HepG2 (cell line): ENCODE results near the gene AIP. TPM values are rescaled to one million over a fixed set of nuclear protein-coding genes. Genes with fewer than 3 reads are reported as not detected.

Source experiments
- ATAC-seq: fragments of 200-7000 bp; cut with Tn5 transposase; 3 replicates; pipeline ENCODE4 v1.9.1; 2020; ENCODE audit warnings: mild to moderate bottlenecking, moderate library complexity
- BruUV-seq: library from RNA; stranded (reverse); fragments of 400-500 nt; replicated peaks from 2 replicates; lab custom pipeline; 2021; lab: Mats Ljungman, UMichigan
- CTCF ChIA-PET: fragments of 300-600 bp; formaldehyde crosslinking; extraction: SDS; loops from one replicate; lab custom pipeline; 2021; ENCODE audit warnings: low total read pairs, inconsistent platforms, low intra/inter-chr PET ratio; lab: Yijun Ruan, JAX
- POLR2A ChIA-PET: fragments of 350-600 bp; sonication (Branson Sonifier 250); formaldehyde crosslinking; loops from one replicate; lab custom pipeline; 2020; ENCODE audit warnings: antibody characterized with exemption, inconsistent platforms; lab: Yijun Ruan, JAX
- DNase-seq: peaks from one replicate; pipeline ENCODE4 v3.0.0-alpha.2; 2015; ENCODE audit warnings: low spot score
- FAIRE-seq: peaks from 3 replicates; lab custom pipeline; 2011; peaks lifted over from hg19 to GRCh38; lab: Jason Lieb, UNC
- H2AFZ ChIP-seq: one replicate; pipeline ENCODE4 v1.6.1; 2011; ENCODE audit warnings: low read length, inconsistent platforms
- H3K27ac ChIP-seq: fragments of 300-600 bp; 3 replicates; pipeline ENCODE4 v1.8.0; 2011; ENCODE audit warnings: mixed run types, mild to moderate bottlenecking, mixed read lengths, low read length, inconsistent platforms; ENCODE audit not compliant: insufficient read depth; ENCODE audit errors: extremely low read length
- H3K27me3 ChIP-seq, 2 experiments: fragments of 200-600 bp in 1 of 2; 2 replicates in 1 of 2; 3 replicates in 1 of 2; pipeline versions ENCODE4 v1.6.0 to v1.8.0; 2011; ENCODE audit warnings: low read length in 2 of 2, mild to moderate bottlenecking in 2 of 2, moderate library complexity in 2 of 2, inconsistent platforms in 1 of 2; ENCODE audit not compliant: insufficient read depth in 2 of 2, control insufficient read depth in 1 of 2
- H3K36me3 ChIP-seq, 2 experiments: fragments of 200-600 bp in 1 of 2; replicated peaks in 1 of 2; 2 replicates in 1 of 2; 3 replicates in 1 of 2; pipeline versions ENCODE4 v1.5.1 to v1.8.0; 2011; ENCODE audit warnings: low read length in 2 of 2, inconsistent platforms in 1 of 2; ENCODE audit not compliant: insufficient read depth in 2 of 2, control insufficient read depth in 1 of 2
- H3K4me1 ChIP-seq: 2 replicates; pipeline ENCODE4 v1.5.1; 2012; ENCODE audit warnings: low read length, inconsistent platforms; ENCODE audit not compliant: insufficient read depth
- H3K4me2 ChIP-seq: 2 replicates; pipeline ENCODE4 v1.6.0; 2011; ENCODE audit warnings: low read depth, low read length, inconsistent platforms
- H3K4me3 ChIP-seq, 3 experiments: fragments of 200-600 bp in 1 of 3; sonication (generic), shearing (Covaris generic) in 1 of 3; replicated peaks in 1 of 3; 2 replicates each; pipeline ENCODE4 v1.5.1; 2011 to 2016; ENCODE audit warnings: low read length in 3 of 3, inconsistent platforms in 2 of 3, low read depth in 2 of 3, mild to moderate bottlenecking in 2 of 3, control low read depth in 1 of 3, mixed read lengths in 1 of 3; ENCODE audit not compliant: insufficient read depth in 1 of 3
- H3K79me2 ChIP-seq: one replicate; pipeline ENCODE4 v1.6.1; 2011; ENCODE audit warnings: low read length, inconsistent platforms; ENCODE audit not compliant: insufficient read depth
- H3K9ac ChIP-seq: 2 replicates; pipeline ENCODE4 v1.6.0; 2011; ENCODE audit warnings: mild to moderate bottlenecking, low read depth, low read length, inconsistent platforms; ENCODE audit not compliant: insufficient read depth
- H3K9me3 ChIP-seq: 2 replicates; pipeline ENCODE4 v1.5.1; 2012; ENCODE audit warnings: mild to moderate bottlenecking, low read length
- H4K20me1 ChIP-seq: 2 replicates; pipeline ENCODE4 v1.6.0; 2011; ENCODE audit warnings: inconsistent platforms, mild to moderate bottlenecking, low read length, moderate library complexity; ENCODE audit not compliant: insufficient read depth
- CENPBD1 ChIP-seq: sonication (generic); formaldehyde crosslinking; IDR thresholded peaks from 2 replicates; pipeline ENCODE4 v1.8.0; 2022; ENCODE audit warnings: missing genetic modification reagents, low read depth, mild to moderate bottlenecking, borderline replicate concordance
- CSRNP2 ChIP-seq: sonication (generic); formaldehyde crosslinking; conservative IDR thresholded peaks from 2 replicates; pipeline ENCODE4 v1.8.0; 2022; ENCODE audit warnings: low read depth, missing genetic modification reagents
- LCORL ChIP-seq, 2 experiments: fragments of 450-650 bp in 1 of 2; sonication (generic) in 1 of 2; formaldehyde crosslinking in 1 of 2; IDR thresholded peaks; 2 replicates each; pipeline versions ENCODE4 v1.5.0 to v1.6.1; 2017 to 2020; ENCODE audit warnings: antibody characterized with exemption in 1 of 2, missing genetic modification reagents in 1 of 2
- NFYC ChIP-seq: IDR thresholded peaks from 2 replicates; pipeline ENCODE4 v1.6.1; 2016; ENCODE audit warnings: missing genetic modification reagents, missing compliant biosample characterization
- PHF20 ChIP-seq: sonication (generic); formaldehyde crosslinking; IDR thresholded peaks from 2 replicates; pipeline ENCODE4 v1.5.0; 2020; ENCODE audit warnings: mild to moderate bottlenecking, missing genetic modification reagents
- RAD51 ChIP-seq: fragments of 450-650 bp; IDR thresholded peaks from 2 replicates; pipeline ENCODE4 v1.6.1; 2016; ENCODE audit warnings: borderline replicate concordance
- RARG ChIP-seq: sonication (generic); formaldehyde crosslinking; IDR thresholded peaks from 2 replicates; pipeline ENCODE4 v1.4.0; 2020; ENCODE audit warnings: low read depth, mild to moderate bottlenecking, missing genetic modification reagents
- RORA ChIP-seq: sonication (generic); formaldehyde crosslinking; IDR thresholded peaks from 2 replicates; pipeline ENCODE4 v1.5.0; 2020; ENCODE audit warnings: mild to moderate bottlenecking, missing genetic modification reagents, moderate library complexity
- SMAD1 ChIP-seq: sonication (generic); formaldehyde crosslinking; IDR thresholded peaks from 2 replicates; pipeline ENCODE4 v1.4.0; 2020; ENCODE audit warnings: missing genetic modification reagents, low read depth, mild to moderate bottlenecking, borderline replicate concordance
- TFAP4 ChIP-seq: sonication (generic); IDR thresholded peaks from 2 replicates; pipeline ENCODE4 v1.6.1; 2016; ENCODE audit warnings: low read depth, borderline replicate concordance
- TP53 ChIP-seq: sonication (generic); formaldehyde crosslinking; conservative IDR thresholded peaks from 2 replicates; pipeline ENCODE4 v1.4.0; 2020; ENCODE audit warnings: missing genetic modification reagents
- ZFP36L2 ChIP-seq: sonication (generic); formaldehyde crosslinking; IDR thresholded peaks from 2 replicates; pipeline ENCODE4 v1.4.0; 2020; ENCODE audit warnings: missing genetic modification reagents
- ZNF205 ChIP-seq: IDR thresholded peaks from 2 replicates; pipeline ENCODE4 v1.6.1; 2018; ENCODE audit warnings: missing biosample characterization, missing genetic modification reagents
- ZNF615 ChIP-seq: sonication (generic); formaldehyde crosslinking; IDR thresholded peaks from 2 replicates; pipeline ENCODE4 v1.5.0; 2020; ENCODE audit warnings: mild to moderate bottlenecking, missing genetic modification reagents, borderline replicate concordance
- WGBS: methylation state at CpG from one replicate; pipeline ENCODE4 v1.1.6; 2017; ENCODE audit warnings: low lambda C conversion rate; 5-methylcytosine and 5-hydroxymethylcytosine counted together
- in situ Hi-C: cut with HindIII; loops from 2 replicates; pipeline ENCODE4 v1.10.0; 2017; ENCODE audit warnings: low pct_unique_long_range_greater_than_20kb; ENCODE audit not compliant: extremely low pct_ligation_motif_present
- intact Hi-C: fragments of 100-400 bp; cut with micrococcal nuclease; formaldehyde crosslinking; loops from one replicate; pipeline ENCODE4 v1.10.0; 2022; ENCODE audit not compliant: unreplicated experiment
- polyA plus RNA-seq, 8 experiments: library from polyadenylated mRNA; depleted of rRNA in 3 of 8; stranded (reverse) in 7 of 8; unstranded in 1 of 8; fragments of >200 nt; fragmentation: Illumina TruSeq in 4 of 8; extraction: Trizol in 4 of 8; gene quantifications; 2 replicates each; pipeline versions ENCODE4 v1.2.1 to v1.2.3, GENCODE V29; 2011 to 2016; ENCODE audit warnings: low read depth in 4 of 8, missing spikeins in 1 of 8, mixed read lengths in 1 of 8; ENCODE audit not compliant: insufficient read depth in 1 of 8
- total RNA-seq, 5 experiments: library from RNA; depleted of rRNA; stranded (reverse); fragments of >200 nt; fragmentation: Illumina TruSeq; extraction: Trizol; gene quantifications; 2 replicates each; pipeline ENCODE4 v1.2.3, GENCODE V29; 2016; ENCODE audit warnings: low read depth in 1 of 5
- TF ChIP-seq, protein P1 (sequence below): sonication (generic); formaldehyde crosslinking; IDR thresholded peaks from 2 replicates; pipeline ENCODE4 v1.4.0; 2020; ENCODE audit warnings: missing genetic modification reagents; ENCODE audit errors: not compliant biosample characterization
- TF ChIP-seq, protein P2 (sequence below), 2 experiments: sonication (generic) in 1 of 2; formaldehyde crosslinking in 1 of 2; IDR thresholded peaks; 2 replicates each; pipeline versions ENCODE4 v1.4.0 to v1.6.1; 2018 to 2020; ENCODE audit warnings: missing genetic modification reagents in 2 of 2, borderline replicate concordance in 1 of 2, low read depth in 1 of 2, mild to moderate bottlenecking in 1 of 2, missing biosample characterization in 1 of 2
- TF ChIP-seq, protein P3 (sequence below): IDR thresholded peaks from 2 replicates; pipeline ENCODE4 v1.6.1; 2016; ENCODE audit warnings: missing compliant biosample characterization, missing genetic modification reagents, borderline replicate concordance

AIP gene
- total and polyA plus RNA-seq, 2 of the 13 experiments (the other 11 are each of a cell fraction or from before 2014, with no cell fraction given) = 51.8 to 110 TPM

GRCh38 chr11:67514116-67514515 lies 31.3 kb downstream of the AIP start (continued):
- TF ChIP-seq, protein P1, sequence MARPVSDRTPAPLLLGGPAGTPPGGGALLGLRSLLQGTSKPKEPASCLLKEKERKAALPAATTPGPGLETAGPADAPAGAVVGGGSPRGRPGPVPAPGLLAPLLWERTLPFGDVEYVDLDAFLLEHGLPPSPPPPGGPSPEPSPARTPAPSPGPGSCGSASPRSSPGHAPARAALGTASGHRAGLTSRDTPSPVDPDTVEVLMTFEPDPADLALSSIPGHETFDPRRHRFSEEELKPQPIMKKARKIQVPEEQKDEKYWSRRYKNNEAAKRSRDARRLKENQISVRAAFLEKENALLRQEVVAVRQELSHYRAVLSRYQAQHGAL = no peak
- TF ChIP-seq RORA (CRISPR knock-in tag) (no peak), ZFP36L2 (CRISPR knock-in tag) (no peak), RAD51 (no peak), TFAP4 (no peak)

DNA sequence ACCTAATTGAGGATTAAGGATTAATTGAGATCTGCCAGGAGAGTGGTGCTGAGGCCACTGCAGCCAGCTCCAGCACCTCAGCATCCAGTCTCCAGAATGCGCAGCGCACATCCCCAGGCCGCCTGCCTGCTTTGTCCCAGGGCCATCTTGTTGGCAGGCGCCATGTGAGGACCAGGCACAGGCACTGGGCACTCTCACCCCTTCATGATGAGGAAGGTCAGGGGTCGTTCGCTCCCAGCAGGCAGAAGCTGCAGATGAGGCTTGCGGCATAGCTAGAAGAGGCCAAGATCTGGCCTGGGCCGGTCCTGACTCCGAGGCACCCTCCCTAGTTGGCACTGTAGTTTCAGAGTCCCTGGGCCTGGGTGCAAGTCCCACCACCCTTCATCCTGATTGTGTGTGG lies 34.0 kb downstream of the AIP start:
- H3K4me2 ChIP-seq = no peak overlapping the region
- in situ Hi-C loops = no loop called here
- FAIRE-seq = no peak
- WGBS = 43% methylated on average over 3 of the region's 9 CpGs
- peaks cover 4 to 8% of the 10 kb centered on the region in 2 experiments; a peak in 3 of 5 replicates for H3K27me3 ChIP-seq
- no peak for ATAC-seq
- H2AFZ ChIP-seq = no peak overlapping the region
- intact Hi-C loops = no loop called here
- no peak overlapping the region for H3K4me3 ChIP-seq
- no peaks in the 10 kb centered on the region for H3K79me2 ChIP-seq
- no peaks in the 10 kb centered on the region for H3K36me3 ChIP-seq
- no peak overlapping the region for H3K9ac ChIP-seq
- DNase-seq = no peak
- H3K27ac ChIP-seq = no peak overlapping the region
- no peaks in the 10 kb centered on the region for H3K4me1 ChIP-seq
- H4K20me1 ChIP-seq = no peaks in the 10 kb centered on the region
- CTCF ChIA-PET = no interaction called here
- H3K9me3 ChIP-seq = no peaks in the 10 kb centered on the region
- no TSS peak for BruUV-seq
- POLR2A ChIA-PET = no interaction called here
- no peak for TF ChIP-seq ZNF615 (CRISPR knock-in tag)
- TF ChIP-seq ZNF205 = no peak
- no peak for TF ChIP-seq TP53 (CRISPR knock-in tag)
- TF ChIP-seq LCORL (IDR thresholded peaks at IDR 0.05) = no peak
- no peak for TF ChIP-seq LCORL (CRISPR knock-in tag; IDR thresholded peaks at IDR 0.05)
- no peak for TF ChIP-seq SMAD1
- TF ChIP-seq CSRNP2 = no peak
- TF ChIP-seq, protein P2, sequence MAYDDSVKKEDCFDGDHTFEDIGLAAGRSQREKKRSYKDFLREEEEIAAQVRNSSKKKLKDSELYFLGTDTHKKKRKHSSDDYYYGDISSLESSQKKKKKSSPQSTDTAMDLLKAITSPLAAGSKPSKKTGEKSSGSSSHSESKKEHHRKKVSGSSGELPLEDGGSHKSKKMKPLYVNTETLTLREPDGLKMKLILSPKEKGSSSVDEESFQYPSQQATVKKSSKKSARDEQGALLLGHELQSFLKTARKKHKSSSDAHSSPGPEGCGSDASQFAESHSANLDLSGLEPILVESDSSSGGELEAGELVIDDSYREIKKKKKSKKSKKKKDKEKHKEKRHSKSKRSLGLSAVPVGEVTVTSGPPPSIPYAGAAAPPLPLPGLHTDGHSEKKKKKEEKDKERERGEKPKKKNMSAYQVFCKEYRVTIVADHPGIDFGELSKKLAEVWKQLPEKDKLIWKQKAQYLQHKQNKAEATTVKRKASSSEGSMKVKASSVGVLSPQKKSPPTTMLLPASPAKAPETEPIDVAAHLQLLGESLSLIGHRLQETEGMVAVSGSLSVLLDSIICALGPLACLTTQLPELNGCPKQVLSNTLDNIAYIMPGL (CRISPR knock-in tag; IDR thresholded peaks at IDR 0.05; ENCODE audit: borderline replicate concordance in 1 of 2, low read depth in 1 of 2) = no peak
- TF ChIP-seq RARG (CRISPR knock-in tag) = no peak
- TF ChIP-seq CENPBD1 (CRISPR knock-in tag) = no peak
- no peak for TF ChIP-seq NFYC (CRISPR knock-in tag)
- TF ChIP-seq, protein P3, sequence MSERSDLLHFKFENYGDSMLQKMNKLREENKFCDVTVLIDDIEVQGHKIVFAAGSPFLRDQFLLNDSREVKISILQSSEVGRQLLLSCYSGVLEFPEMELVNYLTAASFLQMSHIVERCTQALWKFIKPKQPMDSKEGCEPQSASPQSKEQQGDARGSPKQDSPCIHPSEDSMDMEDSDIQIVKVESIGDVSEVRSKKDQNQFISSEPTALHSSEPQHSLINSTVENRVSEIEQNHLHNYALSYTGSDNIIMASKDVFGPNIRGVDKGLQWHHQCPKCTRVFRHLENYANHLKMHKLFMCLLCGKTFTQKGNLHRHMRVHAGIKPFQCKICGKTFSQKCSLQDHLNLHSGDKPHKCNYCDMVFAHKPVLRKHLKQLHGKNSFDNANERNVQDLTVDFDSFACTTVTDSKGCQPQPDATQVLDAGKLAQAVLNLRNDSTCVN (CRISPR knock-in tag) = no peak
- no peak for TF ChIP-seq PHF20 (CRISPR knock-in tag)
